Left hindlimb (tissue), 1 donor: ENCODE results near the gene ADGRV1.
"Not testable (repeated sequence)": the region's sequence is repeated elsewhere in the genome, so short reads cannot be mapped to it uniquely, and the experiment has no call there.

ENCODE experiments used
- DNase-seq: peaks from one replicate; pipeline ENCODE4 v3.0.0-alpha.2; 2018

ADGRV1 gene

DNA sequence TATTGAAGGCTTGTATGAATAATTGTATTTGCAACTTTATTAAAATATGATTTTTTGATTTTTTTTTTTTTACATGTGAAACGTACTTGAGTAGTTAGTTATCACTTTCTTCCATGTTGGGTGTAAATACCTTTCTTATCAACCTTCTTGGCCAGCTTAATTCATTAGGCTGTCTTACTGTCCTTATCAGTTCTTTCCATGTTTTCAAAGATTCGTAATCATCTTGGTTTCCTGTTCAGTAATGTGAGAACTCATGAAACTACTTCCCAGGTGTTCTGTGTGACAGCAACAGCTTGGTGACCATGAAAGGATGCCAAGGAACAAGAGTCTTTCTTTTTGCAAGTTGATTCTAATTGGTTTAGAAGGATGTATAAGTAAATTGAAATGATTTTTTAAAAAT lies 100.0 kb downstream of the ADGRV1 start:
- DNase-seq = no peak

DNA sequence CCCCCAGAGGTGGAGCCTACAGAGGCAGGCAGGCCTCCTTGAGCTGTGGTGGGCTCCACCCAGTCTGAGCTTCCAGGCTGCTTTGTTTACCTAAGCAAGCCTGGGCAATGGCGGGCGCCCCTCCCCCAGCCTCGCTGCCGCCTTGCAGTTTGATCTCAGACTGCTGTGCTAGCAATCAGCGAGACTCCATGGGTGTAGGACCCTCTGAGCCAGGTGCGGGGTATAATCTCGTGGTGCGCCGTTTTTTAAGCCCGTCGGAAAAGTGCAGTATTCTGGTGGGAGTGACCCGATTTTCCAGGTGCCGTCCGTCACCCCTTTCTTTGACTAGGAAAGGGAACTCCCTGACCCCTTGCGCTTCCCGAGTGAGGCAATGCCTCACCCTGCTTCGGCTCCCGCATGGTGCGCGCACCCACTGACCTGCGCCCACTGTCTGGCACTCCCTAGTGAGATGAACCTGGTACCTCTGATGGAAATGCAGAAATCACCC lies 109.5 kb downstream of the ADGRV1 start:
- DNase-seq = not testable (repeated sequence)

DNA sequence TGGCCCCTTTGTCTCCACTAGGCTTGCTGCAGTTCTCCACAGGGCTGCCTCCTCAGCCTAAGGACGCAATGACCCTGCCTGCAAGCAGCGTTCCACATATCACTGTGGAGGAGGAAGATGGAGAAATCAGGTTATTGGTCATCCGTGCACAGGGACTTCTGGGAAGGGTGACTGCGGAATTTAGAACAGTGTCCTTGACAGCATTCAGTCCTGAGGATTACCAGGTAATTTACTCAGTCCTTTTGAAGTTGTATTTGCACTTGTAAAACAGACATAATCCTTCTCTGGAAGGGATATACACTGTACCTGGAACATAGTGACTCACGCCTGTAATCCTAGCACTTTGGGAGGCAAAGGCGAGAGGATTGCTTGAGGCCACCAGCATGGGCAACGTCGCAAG lies 116.6 kb downstream of the ADGRV1 start:
- no peak for DNase-seq

DNA sequence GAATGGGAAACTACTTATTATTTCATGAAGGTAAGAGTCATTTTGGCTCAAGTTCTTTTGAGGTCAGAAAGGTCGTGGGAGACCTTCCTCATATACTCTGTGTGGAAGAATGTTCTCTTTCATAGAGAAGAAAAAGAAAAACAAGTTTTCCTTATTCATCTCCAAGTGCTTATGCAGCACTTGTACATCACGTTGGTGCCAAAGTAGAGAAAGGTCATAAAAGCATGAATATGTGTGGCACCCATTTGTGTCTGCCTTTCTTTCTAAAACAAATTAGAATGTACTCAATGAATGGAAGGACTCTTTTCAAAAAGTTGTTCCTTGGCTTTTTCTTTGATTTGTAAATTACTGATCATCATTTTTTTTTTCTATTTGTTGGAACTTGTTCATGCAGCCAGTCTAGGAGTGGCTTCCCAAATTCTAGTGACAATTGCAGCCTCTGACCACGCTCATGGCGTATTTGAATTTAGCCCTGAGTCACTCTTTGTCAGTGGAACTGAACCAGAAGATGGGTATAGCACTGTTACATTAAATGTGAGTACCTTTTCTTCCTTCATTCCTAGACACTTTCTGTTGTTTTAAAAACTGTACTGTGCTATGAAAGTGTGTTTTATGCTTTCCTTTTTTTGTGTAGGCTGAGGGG lies 122.4 kb downstream of the ADGRV1 start:
- DNase-seq = no peak

DNA sequence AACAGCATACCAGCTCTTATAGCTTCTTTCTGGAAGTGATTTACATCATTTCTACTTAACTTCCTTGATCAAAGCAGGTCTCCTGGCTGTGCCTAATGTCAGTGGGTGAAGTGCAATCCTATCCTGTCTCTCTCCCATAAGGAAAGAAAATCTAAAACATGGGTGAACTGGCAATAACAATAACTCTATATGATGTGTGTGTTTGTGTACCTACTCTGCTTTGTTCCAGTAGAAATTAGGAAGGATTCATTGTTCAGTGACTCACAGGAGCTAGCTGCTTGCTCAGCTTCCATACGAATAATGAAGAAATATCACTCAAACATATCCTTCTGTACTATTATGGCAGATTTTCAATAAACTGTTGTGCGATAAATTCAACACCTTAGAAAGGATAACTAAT lies 123.7 kb downstream of the ADGRV1 start:
- DNase-seq = no peak

DNA sequence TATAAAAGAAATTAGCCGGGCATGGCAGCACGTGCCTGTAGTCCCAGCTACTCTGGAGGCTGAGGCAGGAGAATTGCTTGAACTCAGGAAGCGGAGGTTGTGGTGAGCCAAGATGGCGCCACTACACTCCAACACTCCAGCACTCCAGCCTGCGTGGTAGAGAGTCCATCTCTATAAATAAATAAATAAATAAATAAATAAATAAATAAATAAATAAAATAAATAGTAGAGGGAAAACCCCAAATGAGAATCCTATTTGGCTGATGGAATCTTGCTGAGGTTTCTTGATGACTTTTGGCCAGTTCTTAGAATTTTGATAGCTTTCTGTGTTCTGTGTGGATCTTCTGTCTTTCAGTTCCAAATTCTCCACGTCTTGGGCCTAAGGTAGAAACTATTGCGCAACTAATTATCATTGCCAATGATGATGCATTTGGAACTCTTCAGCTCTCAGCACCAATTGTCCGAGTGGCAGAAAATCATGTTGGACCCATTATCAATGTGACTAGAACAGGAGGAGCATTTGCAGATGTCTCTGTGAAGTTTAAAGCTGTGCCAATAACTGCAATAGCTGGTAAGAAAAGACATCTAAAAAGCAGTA lies 126.9 kb downstream of the ADGRV1 start:
- DNase-seq = no peak

DNA sequence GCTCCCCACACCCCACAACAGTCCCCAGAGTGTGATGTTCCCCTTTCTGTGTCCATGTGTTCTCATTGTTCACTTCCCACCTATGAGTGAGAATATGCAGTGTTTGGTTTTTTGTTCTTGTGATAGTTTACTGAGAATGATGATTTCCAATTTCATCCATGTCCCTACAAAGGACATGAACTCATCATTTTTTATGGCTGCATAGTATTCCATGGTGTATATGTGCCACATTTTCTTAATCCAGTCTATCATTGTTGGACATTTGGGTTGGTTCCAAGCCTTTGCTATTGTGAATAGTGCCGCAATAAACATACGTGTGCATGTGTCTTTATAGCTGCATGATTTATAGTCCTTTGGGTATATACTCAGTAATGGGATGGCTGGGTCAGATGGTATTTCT lies 127.8 kb downstream of the ADGRV1 start:
- not testable (repeated sequence) for DNase-seq

DNA sequence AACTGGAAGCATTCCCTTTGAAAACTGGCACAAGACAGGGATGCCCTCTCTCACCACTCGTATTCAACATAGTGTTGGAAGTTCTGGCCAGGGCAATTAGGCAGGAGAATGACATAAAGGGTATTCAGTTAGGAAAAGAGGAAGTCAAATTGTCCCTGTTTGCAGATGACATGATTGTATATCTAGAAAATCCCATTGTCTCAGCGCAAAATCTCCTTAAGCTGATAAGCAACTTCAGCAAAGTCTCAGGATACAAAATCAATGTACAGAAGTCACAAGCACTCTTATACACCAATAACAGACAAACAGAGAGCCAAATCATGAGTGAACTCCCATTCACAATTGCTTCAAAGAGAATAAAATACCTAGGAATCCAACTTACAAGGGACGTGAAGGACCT lies 128.9 kb downstream of the ADGRV1 start:
- DNase-seq = not testable (repeated sequence)

DNA sequence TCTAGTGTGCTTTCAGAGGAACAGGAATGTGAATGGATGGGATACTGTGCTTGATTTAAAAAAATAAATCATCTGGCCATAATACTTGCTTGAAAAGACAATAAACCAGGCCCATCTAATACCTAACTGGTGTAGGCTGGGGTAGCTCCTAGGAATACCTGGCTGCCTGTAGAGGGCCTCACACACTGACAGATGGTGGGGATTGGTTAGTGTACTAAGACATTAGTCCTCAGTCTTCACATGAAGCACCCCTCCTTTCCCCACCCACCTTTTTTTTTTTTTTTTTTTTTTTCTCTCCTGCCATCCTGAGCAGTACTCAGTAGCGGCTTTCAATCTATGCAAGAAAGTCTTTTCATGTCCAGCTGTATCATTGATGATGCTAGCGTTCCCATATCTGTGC lies 130.5 kb downstream of the ADGRV1 start:
- no peak for DNase-seq

DNA sequence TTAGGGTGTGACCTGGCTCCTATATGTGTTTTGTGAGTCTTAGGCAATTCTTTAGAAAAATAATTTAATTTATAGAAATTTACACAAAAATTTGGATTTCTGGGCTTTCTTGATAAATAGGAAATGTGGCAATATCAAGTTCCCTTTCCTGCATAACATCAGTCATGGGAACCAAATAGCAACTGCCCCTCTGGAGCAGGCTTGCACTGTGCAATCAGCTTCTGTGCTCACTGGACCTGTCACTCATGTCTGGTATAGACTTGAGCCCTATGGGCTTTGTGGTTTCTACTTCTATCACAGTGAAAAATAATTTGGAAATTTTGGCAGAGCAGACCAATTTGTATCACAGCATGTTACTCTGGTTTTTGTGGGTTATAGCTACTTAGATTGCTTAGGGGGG lies 131.7 kb downstream of the ADGRV1 start:
- no peak for DNase-seq

DNA sequence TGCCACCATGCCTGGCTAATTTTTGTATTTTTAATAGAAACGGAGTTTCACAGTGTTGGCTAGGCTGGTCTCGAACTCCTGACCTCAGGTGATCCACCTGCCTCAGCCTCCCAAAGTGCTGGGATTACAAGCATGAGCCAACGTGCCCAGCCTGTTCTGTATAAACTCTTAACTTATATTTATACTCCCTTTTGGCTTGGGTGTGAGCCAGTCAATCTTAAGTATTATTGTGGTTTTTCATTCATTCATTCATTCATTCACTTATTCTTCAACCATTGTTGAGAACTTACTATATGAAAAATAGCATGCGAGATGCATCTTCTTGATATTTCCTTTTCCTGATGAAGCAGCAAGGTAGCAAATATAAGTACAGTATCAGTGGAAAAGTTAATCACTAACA lies 132.9 kb downstream of the ADGRV1 start:
- no peak for DNase-seq

DNA sequence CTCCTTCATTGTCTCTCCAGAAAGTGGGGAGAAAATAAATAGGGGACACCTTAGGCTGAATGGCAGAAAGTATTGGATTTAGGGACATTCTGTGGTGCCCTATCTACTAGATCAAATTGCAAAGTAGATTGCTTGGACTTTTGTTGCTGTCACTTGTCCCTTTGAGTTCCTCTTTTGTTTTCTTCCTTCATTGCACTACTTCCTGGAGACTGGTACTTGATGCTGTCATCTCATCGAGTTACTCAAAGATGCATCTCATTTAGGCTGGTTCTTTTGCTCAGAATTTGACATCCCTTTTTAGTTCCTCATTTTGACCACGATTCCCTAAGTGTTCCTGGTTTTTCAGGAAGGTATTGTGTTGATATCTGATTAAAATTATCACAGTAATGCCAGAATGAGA lies 137.6 kb downstream of the ADGRV1 start:
- no peak for DNase-seq

DNA sequence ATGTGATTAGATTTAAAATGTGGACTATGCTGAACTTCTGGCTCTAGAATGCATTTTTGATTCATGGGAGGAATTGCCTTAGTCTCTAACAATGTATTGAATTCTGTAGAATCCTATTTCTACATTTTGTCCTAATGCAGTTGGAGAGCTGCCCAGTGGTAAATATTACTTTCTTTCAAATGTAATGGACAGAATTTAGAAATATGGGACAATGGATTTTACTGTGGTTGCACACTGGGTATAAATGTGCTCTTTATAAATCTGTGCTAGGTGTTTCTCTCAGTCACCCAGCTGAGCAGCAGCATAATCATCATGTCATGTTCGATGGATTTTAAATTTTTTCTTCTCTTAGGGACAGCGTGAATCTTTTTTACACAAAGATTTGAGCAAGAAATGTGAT lies 141.7 kb downstream of the ADGRV1 start:
- DNase-seq = no peak

DNA sequence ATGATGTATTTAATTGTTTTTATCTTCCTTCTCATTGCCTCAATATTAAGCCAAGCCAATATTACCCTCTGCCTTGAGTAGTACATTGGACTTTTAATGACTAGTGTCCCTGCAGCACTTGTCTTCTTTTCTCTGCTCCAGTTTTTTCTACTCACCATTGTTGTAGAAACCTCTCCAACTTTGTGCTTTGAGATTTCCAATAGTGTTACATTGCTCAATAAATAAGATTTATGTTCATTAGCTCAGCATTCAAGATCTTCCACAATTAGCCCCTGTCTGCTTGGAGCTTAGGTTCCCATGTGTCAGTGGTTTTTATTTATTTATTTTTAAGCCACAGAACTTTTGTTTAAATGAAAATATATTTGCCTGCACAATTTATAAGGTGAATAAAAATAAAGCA lies 145.3 kb downstream of the ADGRV1 start:
- DNase-seq = no peak

DNA sequence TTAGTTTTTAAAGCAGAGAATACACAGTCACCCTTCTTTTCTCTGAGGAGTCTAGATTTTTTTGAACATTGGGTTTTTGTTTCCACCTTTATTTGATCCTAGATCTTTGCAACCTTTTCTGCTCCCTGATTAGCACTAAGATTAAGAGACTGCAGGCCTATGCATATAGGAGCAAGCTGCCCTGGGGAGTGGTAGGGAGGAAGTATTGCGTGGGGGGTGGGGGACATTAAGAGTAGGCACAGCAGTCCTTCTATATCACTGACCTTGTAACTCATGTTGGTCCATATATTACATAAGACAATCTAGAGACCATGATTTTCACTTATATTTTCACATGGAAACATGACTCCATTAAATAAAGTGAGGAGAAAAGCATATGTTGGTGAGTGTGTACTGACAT lies 149.1 kb downstream of the ADGRV1 start:
- DNase-seq = no peak

DNA sequence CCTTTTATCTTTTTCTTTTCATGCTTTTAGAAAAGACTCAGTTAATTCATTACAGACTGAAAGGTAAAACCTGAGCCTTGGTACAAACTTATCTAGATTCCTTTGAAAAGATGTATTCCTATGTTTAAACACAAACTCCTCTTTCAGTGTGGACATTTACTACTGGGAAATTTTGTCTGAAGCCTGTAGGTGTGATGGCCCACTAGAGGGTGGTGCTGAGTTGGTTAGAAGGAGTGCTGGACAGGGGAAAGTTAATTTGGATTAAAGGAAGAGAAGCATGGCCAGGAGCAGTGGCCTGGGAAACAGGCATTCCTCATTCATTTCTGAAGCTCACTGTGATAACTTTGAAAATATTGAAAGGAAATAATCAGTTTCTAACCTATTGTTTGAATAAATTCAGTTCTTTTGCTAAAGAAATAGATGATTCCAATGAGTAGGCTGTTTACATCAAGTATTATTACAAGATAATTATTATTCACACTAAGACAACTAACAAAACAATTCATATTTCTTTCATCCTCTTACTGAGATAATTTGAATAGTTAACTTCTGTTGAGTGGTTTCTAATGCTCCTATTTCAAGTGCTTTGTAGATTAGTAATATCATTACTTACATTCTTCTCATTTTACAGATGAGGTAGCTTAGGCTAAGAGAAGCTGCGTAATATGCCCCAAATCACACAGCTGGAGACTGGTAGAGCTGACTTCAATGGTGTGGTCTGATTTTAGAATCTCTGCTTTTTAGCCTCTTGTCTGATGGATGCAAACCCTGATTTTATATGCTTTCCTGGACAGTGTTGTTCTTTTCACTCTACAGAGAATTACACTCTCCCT lies 150.9 kb downstream of the ADGRV1 start:
- DNase-seq = no peak

DNA sequence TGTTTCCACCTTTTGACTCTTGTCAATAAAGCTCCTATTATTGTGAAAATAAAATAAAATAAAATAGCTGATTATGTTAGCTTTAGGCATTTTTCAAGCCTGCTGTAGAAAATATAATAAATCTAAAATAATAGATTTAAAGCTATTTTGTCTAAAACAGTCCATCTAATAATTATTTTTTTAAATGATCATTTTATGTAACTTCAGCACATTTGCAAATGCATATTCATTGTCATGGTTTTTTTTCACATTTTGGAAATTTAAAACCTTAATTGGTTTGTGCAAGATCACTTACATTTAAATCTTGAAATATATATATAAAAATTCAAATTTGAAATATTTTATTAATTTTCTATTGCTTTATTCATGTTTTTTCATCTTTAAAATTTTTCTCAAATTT lies 159.8 kb downstream of the ADGRV1 start:
- DNase-seq = no peak

DNA sequence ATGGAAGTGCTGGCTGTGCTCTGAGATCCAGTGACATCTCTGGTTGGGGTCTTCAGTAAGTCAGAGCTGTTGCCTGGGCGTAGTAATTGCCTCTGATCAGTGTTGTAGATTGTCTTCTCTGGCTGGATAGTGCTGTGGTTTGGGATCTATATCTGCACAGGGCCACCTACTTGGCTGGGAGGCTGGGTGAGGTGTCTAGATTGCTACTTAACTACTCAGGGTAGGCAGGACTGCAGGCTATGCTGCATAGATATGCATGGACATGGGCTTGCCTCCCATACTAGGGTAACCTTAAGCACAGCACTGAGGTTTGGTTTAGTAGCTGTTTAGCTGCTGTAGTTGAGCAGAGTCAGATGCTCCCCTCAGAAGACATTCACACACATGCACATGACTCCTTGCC lies 181.0 kb downstream of the ADGRV1 start:
- no peak for DNase-seq

DNA sequence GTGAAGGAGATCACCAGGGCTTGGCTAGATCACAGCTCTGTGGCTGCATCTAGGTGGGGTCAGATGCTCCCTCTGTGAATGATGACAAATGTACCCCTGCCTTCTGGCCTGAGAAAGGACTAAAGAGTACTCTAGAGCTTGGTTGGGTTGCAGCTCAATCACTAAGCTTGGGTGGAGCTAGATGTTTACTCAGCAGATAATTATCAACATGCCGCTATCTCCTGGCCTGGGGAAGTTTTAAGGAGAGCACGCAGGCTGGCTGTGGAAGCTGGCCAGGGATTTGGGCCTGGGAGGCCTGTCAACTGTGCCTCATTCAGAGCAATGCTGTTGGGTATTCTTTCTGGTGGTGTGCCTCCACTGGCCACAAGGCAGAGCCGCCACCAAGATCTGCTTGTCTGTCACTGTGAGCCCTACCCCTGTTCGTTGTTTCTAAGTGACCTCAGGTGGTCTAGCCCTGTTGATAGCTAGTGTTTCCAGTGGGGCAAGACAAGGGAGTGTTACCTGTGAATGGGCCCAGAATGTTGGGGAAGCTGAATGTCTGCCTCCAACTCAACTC lies 181.7 kb downstream of the ADGRV1 start:
- no peak for DNase-seq

DNA sequence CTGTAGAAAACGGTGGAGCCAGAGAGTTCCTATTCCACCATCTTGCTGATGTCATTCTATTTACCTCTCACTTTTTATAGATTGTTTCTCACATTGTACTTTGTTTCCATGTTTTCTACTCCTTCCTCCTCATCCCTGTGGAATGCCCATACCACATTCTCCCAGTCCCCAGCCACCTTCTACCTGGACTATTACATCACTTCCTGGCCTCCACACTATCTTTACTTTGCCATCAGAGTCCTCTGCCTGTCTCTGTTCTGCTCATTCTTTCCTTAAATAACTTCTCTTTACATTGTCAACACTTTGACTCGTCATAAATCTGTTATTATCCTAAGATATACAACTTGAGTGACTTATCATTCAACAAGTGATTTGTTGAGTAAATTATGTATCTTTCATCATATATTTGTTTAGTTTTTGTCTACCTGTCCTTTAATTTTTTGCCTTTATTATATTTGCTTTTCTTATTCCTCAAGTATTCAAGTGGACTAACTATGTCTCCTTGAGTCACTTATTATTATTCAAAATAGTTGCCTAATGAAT lies 182.5 kb downstream of the ADGRV1 start:
- no peak for DNase-seq

DNA sequence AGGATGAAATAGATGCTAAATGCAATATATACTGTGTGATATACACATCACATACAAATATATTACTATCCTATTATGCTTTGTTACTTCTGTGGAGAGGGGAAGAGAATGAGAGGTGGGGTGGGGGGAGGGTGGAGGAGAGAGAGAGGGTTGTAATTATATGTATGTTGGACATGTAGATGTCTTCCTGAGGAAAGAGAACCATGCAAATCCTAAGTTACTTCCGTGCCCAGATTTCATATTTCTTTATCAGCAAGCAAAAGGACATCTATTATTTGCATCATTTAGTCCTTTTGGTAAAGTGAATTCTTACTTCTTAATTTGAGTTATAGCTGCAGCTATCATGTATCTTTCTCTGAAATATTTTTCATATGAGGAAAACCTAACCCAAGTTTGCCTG lies 187.5 kb downstream of the ADGRV1 start:
- DNase-seq = no peak

DNA sequence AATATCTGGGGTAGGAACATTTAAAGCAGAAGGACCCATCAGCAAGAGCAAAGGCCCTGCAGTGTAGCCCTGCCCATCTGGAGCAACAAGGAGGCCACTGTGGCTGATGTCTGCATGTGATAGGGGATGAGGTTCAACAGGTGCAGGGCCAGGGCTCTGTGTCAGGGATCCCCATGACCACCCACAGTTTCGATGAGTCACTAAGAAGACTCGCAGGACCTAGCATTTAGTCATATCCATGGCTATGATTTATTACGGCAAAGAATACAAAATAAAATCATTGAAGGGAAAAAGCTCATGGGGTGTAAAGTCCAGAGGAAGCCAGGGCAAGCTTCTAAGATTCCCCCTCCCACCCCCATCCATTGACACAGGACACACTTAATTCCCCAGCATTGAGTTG lies 188.6 kb downstream of the ADGRV1 start:
- DNase-seq = no peak

DNA sequence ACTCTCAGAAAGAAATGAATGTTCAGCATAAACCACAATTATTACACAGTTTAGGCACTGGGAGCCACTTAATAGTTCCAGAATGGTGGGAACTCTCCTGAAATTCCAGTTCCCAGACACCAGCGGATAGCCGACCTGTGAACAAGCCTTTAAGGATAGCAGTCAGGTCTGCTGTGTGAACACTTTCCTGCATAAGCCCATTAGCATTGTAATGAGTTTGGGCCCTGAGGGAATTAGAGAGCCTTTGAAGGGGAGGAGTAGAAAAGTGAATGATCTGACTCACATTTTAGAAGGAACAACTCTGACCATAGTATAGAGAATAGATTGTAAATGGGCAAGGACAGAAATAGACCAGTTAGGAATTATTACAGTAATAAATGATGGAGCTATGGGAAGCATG lies 189.1 kb downstream of the ADGRV1 start:
- no peak for DNase-seq

DNA sequence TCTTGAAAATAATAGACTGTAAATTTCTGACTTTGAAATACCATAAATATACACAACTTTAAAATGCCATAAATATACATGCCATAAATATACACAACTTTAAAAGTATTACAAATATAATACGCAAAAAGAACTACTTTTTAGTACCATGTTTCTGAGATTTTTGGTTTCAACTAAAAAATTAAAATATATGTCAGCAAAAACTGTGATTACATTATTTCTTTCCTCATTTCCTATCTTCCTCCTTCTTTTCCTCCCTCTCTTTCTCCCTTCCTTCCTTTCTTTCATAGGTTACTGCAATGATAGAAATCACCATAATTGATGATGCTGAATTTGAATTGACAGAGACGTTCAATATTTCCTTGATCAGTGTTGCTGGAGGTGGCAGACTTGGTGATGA lies 200.5 kb downstream of the ADGRV1 start:
- no peak for DNase-seq
